Measurements from ENCODE around the gene MLLT3.

DNA sequence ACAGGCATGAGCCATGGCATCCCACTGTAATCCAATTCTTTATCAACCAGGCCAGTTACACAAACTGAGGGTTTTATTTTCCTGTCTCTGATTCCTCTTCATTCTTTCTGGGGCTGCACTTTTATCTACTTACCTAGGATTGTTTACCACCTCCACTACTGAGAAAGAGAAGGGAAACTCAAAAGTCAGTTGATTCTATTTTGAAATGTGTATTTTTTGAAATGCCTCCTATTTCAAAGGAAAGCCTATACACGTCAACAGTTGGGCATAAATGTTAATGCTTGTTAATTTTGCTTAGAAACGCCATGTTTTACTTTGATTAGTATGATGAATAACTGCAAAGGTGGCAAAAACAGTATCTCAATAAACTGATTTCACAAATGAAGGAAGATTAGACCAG is 92.5 kb downstream of the MLLT3 start:
- TF ChIP-seq, protein P1, sequence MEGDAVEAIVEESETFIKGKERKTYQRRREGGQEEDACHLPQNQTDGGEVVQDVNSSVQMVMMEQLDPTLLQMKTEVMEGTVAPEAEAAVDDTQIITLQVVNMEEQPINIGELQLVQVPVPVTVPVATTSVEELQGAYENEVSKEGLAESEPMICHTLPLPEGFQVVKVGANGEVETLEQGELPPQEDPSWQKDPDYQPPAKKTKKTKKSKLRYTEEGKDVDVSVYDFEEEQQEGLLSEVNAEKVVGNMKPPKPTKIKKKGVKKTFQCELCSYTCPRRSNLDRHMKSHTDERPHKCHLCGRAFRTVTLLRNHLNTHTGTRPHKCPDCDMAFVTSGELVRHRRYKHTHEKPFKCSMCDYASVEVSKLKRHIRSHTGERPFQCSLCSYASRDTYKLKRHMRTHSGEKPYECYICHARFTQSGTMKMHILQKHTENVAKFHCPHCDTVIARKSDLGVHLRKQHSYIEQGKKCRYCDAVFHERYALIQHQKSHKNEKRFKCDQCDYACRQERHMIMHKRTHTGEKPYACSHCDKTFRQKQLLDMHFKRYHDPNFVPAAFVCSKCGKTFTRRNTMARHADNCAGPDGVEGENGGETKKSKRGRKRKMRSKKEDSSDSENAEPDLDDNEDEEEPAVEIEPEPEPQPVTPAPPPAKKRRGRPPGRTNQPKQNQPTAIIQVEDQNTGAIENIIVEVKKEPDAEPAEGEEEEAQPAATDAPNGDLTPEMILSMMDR (IDR thresholded peaks at IDR 0.05; ENCODE audit: insufficient read depth, low read depth, low read length) = no peak
- no peak for TF ChIP-seq EZH2 (IDR thresholded peaks at IDR 0.05; ENCODE audit: insufficient read depth, low read length)
